Effector memory CD4-positive, alpha-beta T cell (primary cell): ENCODE data around the gene PTGES3.

Experiments
- DNase-seq, 3 donors: peaks; one replicate each; pipeline ENCODE4 v3.0.0-alpha.2; 2020
- H3K27ac ChIP-seq: 2 replicates; pipeline ENCODE4 v1.7.0; 2013; ENCODE audit warnings: mild to moderate bottlenecking, low read length, moderate library complexity; ENCODE audit not compliant: insufficient read depth, poor library complexity, severe bottlenecking
- H3K27me3 ChIP-seq: replicated peaks from 2 replicates; pipeline ENCODE4 v1.7.0; 2013; ENCODE audit warnings: mild to moderate bottlenecking, low read length; ENCODE audit not compliant: insufficient read depth, control insufficient read depth, poor library complexity, severe bottlenecking
- H3K36me3 ChIP-seq: 2 replicates; pipeline ENCODE4 v1.7.0; 2013; ENCODE audit warnings: mild to moderate bottlenecking, low read length, moderate library complexity; ENCODE audit not compliant: control insufficient read depth, insufficient read depth
- H3K4me1 ChIP-seq: 2 replicates; pipeline ENCODE4 v1.7.0; 2013; ENCODE audit warnings: low read length, mild to moderate bottlenecking; ENCODE audit not compliant: control insufficient read depth, insufficient read depth, poor library complexity, severe bottlenecking
- H3K4me3 ChIP-seq: 2 replicates; pipeline ENCODE4 v1.7.0; 2013; ENCODE audit warnings: low read length, low read depth, mild to moderate bottlenecking; ENCODE audit not compliant: insufficient read depth, poor library complexity, severe bottlenecking
- H3K9me3 ChIP-seq: 2 replicates; pipeline ENCODE4 v1.7.0; 2013; ENCODE audit warnings: mild to moderate bottlenecking, low read length, moderate library complexity; ENCODE audit not compliant: control insufficient read depth

The PTGES3 gene

GRCh38 chr12:56630180-56630632 is 57.9 kb downstream of the PTGES3 start, which contains the start of gene BAZ2A:
Gene BAZ2A, minus strand, starts transcription at chr12:56630326. Its CDS starts 12,796 bp downstream, at chr12:56617530.
- Histone ChIP-seq H3K9me3 (no peaks in the 10 kb centered on the region), H3K27ac (peak within 1 kb of the TSS; percentile 98), H3K4me3 (peak within 1 kb of the TSS; percentile 100), H3K27me3 (no peaks in the 10 kb centered on the region), H3K36me3 (peaks cover 4% of the 10 kb centered on the region), H3K4me1 (peaks cover 46% of the 10 kb centered on the region)
- DNase-seq, result peak; percentile 62 to 68 (median 67)

GRCh38 chr12:56629459-56630179 is 58.5 kb downstream of the PTGES3 start:
- peak overlapping the region; percentile 100 for H3K4me3 ChIP-seq
- no peaks in the 10 kb centered on the region for H3K27me3 ChIP-seq
- H3K4me1 ChIP-seq, result peaks cover 46% of the 10 kb centered on the region
- peaks cover 4% of the 10 kb centered on the region for H3K36me3 ChIP-seq
- peak; percentile 36 to 48 (median 43) for DNase-seq
- peak overlapping the region; percentile 98 for H3K27ac ChIP-seq
- no peaks in the 10 kb centered on the region for H3K9me3 ChIP-seq

GRCh38 chr12:56628671-56629458 is 59.2 kb downstream of the PTGES3 start:
- Histone ChIP-seq H3K36me3 (peaks cover 7% of the 10 kb centered on the region), H3K9me3 (no peaks in the 10 kb centered on the region), H3K4me3 (peak overlapping the region; percentile 100), H3K27ac (peak overlapping the region; percentile 98), H3K4me1 (peaks cover 40% of the 10 kb centered on the region), H3K27me3 (no peaks in the 10 kb centered on the region)
- DNase-seq, result peak; percentile 36 to 65 (median 49)

GRCh38 chr12:56626701-56627100 is 61.4 kb downstream of the PTGES3 start:
- Histone ChIP-seq H3K27me3 (no peaks in the 10 kb centered on the region), H3K9me3 (no peaks in the 10 kb centered on the region), H3K4me1 (peaks cover 22% of the 10 kb centered on the region), H3K27ac (no peak overlapping the region), H3K4me3 (no peak overlapping the region), H3K36me3 (peaks cover 11% of the 10 kb centered on the region)
- no peak for DNase-seq

GRCh38 chr12:56622535-56622934 is 65.5 kb downstream of the PTGES3 start:
- H3K4me1 ChIP-seq, result peaks cover 6% of the 10 kb centered on the region
- no peak for DNase-seq
- no peak overlapping the region for H3K4me3 ChIP-seq
- H3K9me3 ChIP-seq, result no peaks in the 10 kb centered on the region
- no peaks in the 10 kb centered on the region for H3K27me3 ChIP-seq
- peaks cover 22% of the 10 kb centered on the region for H3K36me3 ChIP-seq
- no peak overlapping the region for H3K27ac ChIP-seq

GRCh38 chr12:56616925-56617324 is 71.2 kb downstream of the PTGES3 start:
- Histone ChIP-seq H3K4me3 (no peak overlapping the region), H3K4me1 (no peaks in the 10 kb centered on the region), H3K9me3 (no peaks in the 10 kb centered on the region), H3K36me3 (peaks cover 71% of the 10 kb centered on the region), H3K27me3 (no peaks in the 10 kb centered on the region), H3K27ac (no peak overlapping the region)
- no peak for DNase-seq

- Histone ChIP-seq H3K4me3 (no peak overlapping the region), H3K9me3 (no peaks in the 10 kb centered on the region), H3K4me1 (no peaks in the 10 kb centered on the region), H3K27ac (no peak overlapping the region), H3K36me3 (peaks cover 78% of the 10 kb centered on the region), H3K27me3 (no peaks in the 10 kb centered on the region)
- no peak for DNase-seq
Observed at GRCh38 chr12:56616244-56616643, 71.8 kb downstream of the PTGES3 start.

- H3K27ac ChIP-seq, result no peak overlapping the region
- H3K4me1 ChIP-seq, result no peaks in the 10 kb centered on the region
- H3K4me3 ChIP-seq, result no peak overlapping the region
- DNase-seq, result no peak
- peaks cover 88% of the 10 kb centered on the region for H3K36me3 ChIP-seq
- H3K27me3 ChIP-seq, result no peaks in the 10 kb centered on the region
- no peaks in the 10 kb centered on the region for H3K9me3 ChIP-seq
Observed at GRCh38 chr12:56614627-56615026, 73.5 kb downstream of the PTGES3 start.
